ENCODE data around the gene UCK1.

UCK1 gene

GRCh38 chr9:131492070-131492469 is 39.0 kb downstream of the UCK1 start:
- DNase-seq: no peak

GRCh38 chr9:131491001-131491710 is 39.9 kb downstream of the UCK1 start:
- DNase-seq: no peak

GRCh38 chr9:131490514-131490913 is 40.5 kb downstream of the UCK1 start:
- no peak for DNase-seq

- no peak for DNase-seq
Observed at GRCh38 chr9:131487621-131488031, 43.4 kb downstream of the UCK1 start.

GRCh38 chr9:131487001-131487400 is 44.1 kb downstream of the UCK1 start:
- DNase-seq: no peak

GRCh38 chr9:131485728-131486422 is 45.2 kb downstream of the UCK1 start:
- no peak for DNase-seq

- no peak for DNase-seq
Observed at GRCh38 chr9:131485206-131485605, 45.9 kb downstream of the UCK1 start.

- DNase-seq: no peak
Observed at GRCh38 chr9:131484560-131485185, 46.4 kb downstream of the UCK1 start.

- DNase-seq: no peak
Observed at GRCh38 chr9:131484051-131484445, 47.0 kb downstream of the UCK1 start.

GRCh38 chr9:131483319-131484050 is 47.6 kb downstream of the UCK1 start:
- no peak for DNase-seq

- no peak for DNase-seq
Observed at GRCh38 chr9:131482343-131483006, 48.6 kb downstream of the UCK1 start.

GRCh38 chr9:131481441-131482342 is 49.4 kb downstream of the UCK1 start:
- no peak for DNase-seq

- DNase-seq: no peak
Observed at GRCh38 chr9:131480258-131480657, 50.8 kb downstream of the UCK1 start.

GRCh38 chr9:131478911-131479310 is 52.2 kb downstream of the UCK1 start:
- no peak for DNase-seq

- no peak for DNase-seq
Observed at GRCh38 chr9:131478421-131478868, 52.6 kb downstream of the UCK1 start.

- DNase-seq: no peak
Observed at GRCh38 chr9:131477816-131478419, 53.1 kb downstream of the UCK1 start.

GRCh38 chr9:131477367-131477766 is 53.7 kb downstream of the UCK1 start:
- no peak for DNase-seq

GRCh38 chr9:131476777-131477345 is 54.2 kb downstream of the UCK1 start:
- no peak for DNase-seq

GRCh38 chr9:131475956-131476776 is 54.9 kb downstream of the UCK1 start:
- DNase-seq: no peak

Data from NCI-H524 treated with DMSO at 0.1 percent for 48 hours (cell line).